GM10266 (cell line): ENCODE results near the gene PARD3.

Source experiments
- DNase-seq: peaks from one replicate; pipeline ENCODE4 v3.0.0; 2012; ENCODE audit errors: extremely low spot score
- TF ChIP-seq, protein P1 (sequence below): IDR thresholded peaks from 2 replicates; pipeline ENCODE4 v1.5.1; 2012; ENCODE audit warnings: mild to moderate bottlenecking, low read depth; ENCODE audit not compliant: control insufficient read depth, insufficient read depth; ENCODE audit errors: missing control alignments

Gene PARD3

DNA sequence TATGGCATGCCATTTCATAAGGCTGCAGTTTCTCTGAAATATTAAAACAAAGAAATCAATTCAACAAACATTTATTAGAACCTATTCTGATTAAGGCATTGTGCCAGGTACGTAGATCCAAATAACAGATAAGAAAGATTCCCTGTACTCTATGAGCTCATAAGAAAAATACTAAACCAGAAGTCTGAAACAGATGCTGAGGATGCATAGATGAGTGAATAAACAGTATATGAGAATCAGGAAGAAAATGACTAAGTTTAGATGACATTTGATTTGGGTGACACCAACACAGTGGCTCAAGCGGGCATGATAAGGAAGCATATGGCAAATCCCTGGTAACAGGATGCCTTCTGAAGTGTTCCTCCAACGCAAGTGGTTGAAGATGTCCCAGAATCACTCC is 477.2 kb downstream of the PARD3 start:
- TF ChIP-seq, protein P1, sequence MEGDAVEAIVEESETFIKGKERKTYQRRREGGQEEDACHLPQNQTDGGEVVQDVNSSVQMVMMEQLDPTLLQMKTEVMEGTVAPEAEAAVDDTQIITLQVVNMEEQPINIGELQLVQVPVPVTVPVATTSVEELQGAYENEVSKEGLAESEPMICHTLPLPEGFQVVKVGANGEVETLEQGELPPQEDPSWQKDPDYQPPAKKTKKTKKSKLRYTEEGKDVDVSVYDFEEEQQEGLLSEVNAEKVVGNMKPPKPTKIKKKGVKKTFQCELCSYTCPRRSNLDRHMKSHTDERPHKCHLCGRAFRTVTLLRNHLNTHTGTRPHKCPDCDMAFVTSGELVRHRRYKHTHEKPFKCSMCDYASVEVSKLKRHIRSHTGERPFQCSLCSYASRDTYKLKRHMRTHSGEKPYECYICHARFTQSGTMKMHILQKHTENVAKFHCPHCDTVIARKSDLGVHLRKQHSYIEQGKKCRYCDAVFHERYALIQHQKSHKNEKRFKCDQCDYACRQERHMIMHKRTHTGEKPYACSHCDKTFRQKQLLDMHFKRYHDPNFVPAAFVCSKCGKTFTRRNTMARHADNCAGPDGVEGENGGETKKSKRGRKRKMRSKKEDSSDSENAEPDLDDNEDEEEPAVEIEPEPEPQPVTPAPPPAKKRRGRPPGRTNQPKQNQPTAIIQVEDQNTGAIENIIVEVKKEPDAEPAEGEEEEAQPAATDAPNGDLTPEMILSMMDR: no peak
- no peak for DNase-seq

DNA sequence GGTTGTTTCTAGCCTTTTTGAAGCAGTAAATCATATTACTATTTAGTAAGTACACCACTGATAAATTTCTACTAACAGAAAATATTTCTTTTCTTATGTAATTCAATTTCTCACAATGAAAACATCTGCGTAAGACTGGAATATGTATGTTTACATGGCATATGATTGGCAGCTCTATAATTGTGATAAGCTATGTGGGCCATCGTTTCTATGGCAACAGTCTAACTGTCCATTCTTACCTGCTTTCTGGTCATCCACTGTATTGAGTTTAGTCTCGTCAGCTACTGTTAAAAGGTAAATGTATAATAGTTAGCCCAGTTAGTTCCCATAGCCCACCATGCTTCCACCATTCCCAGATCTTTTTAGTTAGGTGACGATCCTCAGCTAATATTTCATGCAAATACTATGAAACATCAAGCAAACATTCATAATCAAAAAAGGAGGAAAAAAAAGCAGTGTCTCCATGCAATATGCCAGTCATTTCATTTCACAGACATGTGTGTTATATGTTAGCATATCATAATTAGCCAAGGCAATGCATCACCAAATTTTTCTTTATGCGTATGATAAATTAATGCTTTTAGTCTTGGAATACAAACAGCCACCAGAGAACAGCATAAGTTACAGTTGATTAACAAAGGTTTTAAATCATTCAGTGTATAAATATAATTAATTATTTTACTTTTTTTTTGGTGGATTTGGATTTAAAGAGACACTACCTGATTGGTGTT is 479.0 kb downstream of the PARD3 start:
- TF ChIP-seq, protein P1: no peak
- no peak for DNase-seq

DNA sequence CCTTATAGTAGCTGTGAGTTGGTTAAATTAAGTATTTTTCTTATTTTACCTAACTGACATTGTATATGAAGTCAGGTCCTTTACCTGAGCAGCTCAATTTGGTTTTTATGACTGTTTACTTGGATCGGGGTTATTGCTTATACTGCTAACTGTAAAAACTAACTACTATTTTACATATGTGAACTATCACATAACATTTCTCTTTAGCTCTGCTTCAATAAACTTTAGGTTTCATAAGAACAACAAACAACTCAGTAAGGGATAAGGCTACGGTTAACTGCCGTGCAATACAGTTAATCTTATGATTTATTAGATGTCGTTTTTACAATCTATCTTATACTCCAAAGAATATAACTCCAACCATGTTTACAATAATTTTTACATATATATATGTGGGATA is 480.2 kb downstream of the PARD3 start:
- TF ChIP-seq, protein P1: no peak
- DNase-seq: no peak

DNA sequence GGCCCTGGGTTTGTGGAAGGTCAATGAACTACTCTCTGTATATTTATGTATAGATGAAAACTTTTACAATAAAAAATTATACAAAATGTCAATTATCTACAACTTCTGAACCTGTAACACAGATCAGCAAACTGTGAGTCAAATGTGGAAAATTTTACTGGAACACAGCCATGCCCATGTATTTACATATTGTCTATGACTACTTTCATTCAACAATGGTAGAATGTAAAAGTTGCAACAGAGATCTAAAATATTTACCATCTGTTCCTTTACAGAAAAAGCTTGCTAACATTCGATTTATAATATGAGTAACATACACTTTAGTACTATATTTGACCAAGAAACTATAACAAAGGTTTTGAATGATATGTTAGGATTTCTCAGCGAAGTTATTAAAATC is 481.6 kb downstream of the PARD3 start:
- TF ChIP-seq, protein P1: no peak
- no peak for DNase-seq

DNA sequence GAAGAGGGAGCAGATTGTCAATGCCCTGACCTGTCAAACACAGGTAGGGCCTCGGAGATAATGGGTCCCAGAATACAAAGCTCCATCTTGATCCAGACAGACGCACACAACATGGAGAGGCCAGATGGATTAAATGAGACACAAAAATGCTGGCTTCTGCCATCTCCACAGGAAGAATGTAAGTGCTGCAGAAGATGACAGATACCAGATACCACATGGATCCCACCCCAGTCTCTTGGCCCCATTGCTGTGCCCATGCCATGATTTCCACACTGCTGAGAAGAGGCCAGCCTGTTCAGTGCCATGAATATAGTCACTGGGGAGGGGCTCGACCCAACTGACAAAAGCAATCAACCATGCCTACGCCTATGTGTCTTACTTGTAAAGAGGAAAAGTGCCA is 487.9 kb downstream of the PARD3 start:
- no peak for DNase-seq
- TF ChIP-seq, protein P1: no peak

DNA sequence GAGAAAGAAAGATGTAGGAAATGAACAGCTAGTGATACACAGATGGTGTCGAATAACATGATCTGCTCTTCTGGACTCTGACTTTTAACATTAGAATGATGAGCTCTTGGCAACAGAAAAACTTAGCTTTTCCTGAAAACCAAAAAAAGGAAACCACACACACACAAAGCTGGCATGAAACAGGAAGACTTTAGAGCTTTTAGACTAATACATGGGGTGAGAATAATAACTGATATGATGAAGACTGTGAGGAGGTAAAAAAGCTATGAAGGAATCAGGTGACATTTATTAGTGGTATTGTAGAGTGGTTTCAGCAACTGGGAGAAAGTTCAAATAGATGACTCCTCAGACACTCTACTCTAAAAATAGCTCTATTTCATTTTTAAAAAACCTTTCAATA is 491.9 kb downstream of the PARD3 start:
- TF ChIP-seq, protein P1: no peak
- no peak for DNase-seq

DNA sequence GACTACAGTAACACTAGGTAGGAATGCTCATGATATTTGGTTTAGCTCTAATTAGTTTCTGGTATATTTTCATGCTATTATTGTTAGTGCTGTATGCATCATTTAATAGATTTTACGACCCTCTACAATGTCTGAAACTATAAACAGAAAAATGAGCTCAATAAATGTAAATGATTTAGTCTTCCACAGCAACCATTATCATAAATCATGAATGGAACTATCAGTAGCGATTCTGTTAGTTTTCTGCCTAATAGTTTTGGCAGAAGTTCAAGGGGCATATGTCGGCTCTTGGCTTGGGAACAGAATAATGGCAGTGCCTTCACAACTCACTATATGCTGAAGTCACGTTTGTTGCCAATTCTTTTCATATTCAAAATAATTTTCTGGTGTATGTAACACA is 494.8 kb downstream of the PARD3 start:
- no peak for DNase-seq
- TF ChIP-seq, protein P1: no peak
